H9 (cell line): ENCODE data around the gene RAPGEF6. TPM values are rescaled to one million over a fixed set of nuclear protein-coding genes. Genes with fewer than 3 reads are reported as not detected.

ENCODE experiments used
- DNase-seq: peaks from one replicate; pipeline ENCODE4 v3.0.0-alpha.2; 2017
- H2AFZ ChIP-seq: one replicate; pipeline ENCODE4 v1.6.1; 2013; ENCODE audit warnings: mild to moderate bottlenecking, low read length, control low read depth, moderate library complexity
- H2AK5ac ChIP-seq: 2 replicates; pipeline ENCODE4 v1.6.1; 2013; ENCODE audit warnings: low read length, control low read depth, mixed read lengths; ENCODE audit not compliant: insufficient read length
- H2BK120ac ChIP-seq: one replicate; pipeline ENCODE4 v1.6.1; 2013; ENCODE audit warnings: low read depth, mild to moderate bottlenecking, low read length, control low read depth, inconsistent platforms; ENCODE audit not compliant: poor library complexity, severe bottlenecking
- H2BK12ac ChIP-seq: 2 replicates; pipeline ENCODE4 v1.6.1; 2013; ENCODE audit warnings: low read length, control low read depth, mixed read lengths, low read depth; ENCODE audit not compliant: insufficient read length
- H2BK15ac ChIP-seq: 2 replicates; pipeline ENCODE4 v1.6.1; 2013; ENCODE audit warnings: low read depth, low read length, control low read depth
- H2BK20ac ChIP-seq: one replicate; pipeline ENCODE4 v1.6.1; 2013; ENCODE audit warnings: low read depth, mild to moderate bottlenecking, low read length, control low read depth, inconsistent platforms; ENCODE audit not compliant: poor library complexity, severe bottlenecking
- H2BK5ac ChIP-seq: 2 replicates; pipeline ENCODE4 v1.6.1; 2013; ENCODE audit warnings: low read length, control low read depth, mixed read lengths; ENCODE audit not compliant: insufficient read length
- H3K14ac ChIP-seq: 2 replicates; pipeline ENCODE4 v1.6.1; 2013; ENCODE audit warnings: low read length, control low read depth; ENCODE audit not compliant: insufficient read depth
- H3K18ac ChIP-seq: 2 replicates; pipeline ENCODE4 v1.6.1; 2013; ENCODE audit warnings: low read depth, mild to moderate bottlenecking, mixed read lengths, low read length, control low read depth; ENCODE audit not compliant: insufficient read length
- H3K23ac ChIP-seq: 2 replicates; pipeline ENCODE4 v1.6.1; 2013; ENCODE audit warnings: low read length, control low read depth, mixed read lengths, low read depth; ENCODE audit not compliant: insufficient read length
- H3K23me2 ChIP-seq: 2 replicates; pipeline ENCODE4 v1.6.1; 2013; ENCODE audit warnings: low read depth, mild to moderate bottlenecking, mixed read lengths, low read length, control low read depth; ENCODE audit not compliant: insufficient read length, poor library complexity, severe bottlenecking
- H3K27ac ChIP-seq: 2 replicates; pipeline ENCODE4 v1.5.1; 2013; ENCODE audit warnings: low read length, control low read depth, mixed read lengths, low read depth; ENCODE audit not compliant: insufficient read length
- H3K27me3 ChIP-seq: 2 replicates; pipeline ENCODE4 v1.6.1; 2013; ENCODE audit warnings: low read length, control low read depth, inconsistent platforms; ENCODE audit not compliant: insufficient read depth
- H3K4ac ChIP-seq: 2 replicates; pipeline ENCODE4 v1.6.1; 2013; ENCODE audit warnings: low read depth, mild to moderate bottlenecking, control low read depth, inconsistent platforms, low read length, moderate library complexity
- H3K4me1 ChIP-seq: 2 replicates; pipeline ENCODE4 v1.6.1; 2013; ENCODE audit warnings: low read length, control low read depth, inconsistent platforms; ENCODE audit not compliant: insufficient read depth
- H3K4me2 ChIP-seq: 2 replicates; pipeline ENCODE4 v1.6.1; 2013; ENCODE audit warnings: low read length, control low read depth, mixed read lengths; ENCODE audit not compliant: insufficient read length, insufficient read depth
- H3K56ac ChIP-seq: 2 replicates; pipeline ENCODE4 v1.6.1; 2013; ENCODE audit warnings: low read depth, mild to moderate bottlenecking, mixed read lengths, low read length, control low read depth; ENCODE audit not compliant: insufficient read length
- H3K79me1 ChIP-seq: 2 replicates; pipeline ENCODE4 v1.6.1; 2013; ENCODE audit warnings: low read depth, mild to moderate bottlenecking, moderate library complexity, low read length, control low read depth, inconsistent platforms; ENCODE audit not compliant: insufficient read depth, poor library complexity, severe bottlenecking
- H3K79me2 ChIP-seq: 2 replicates; pipeline ENCODE4 v1.6.1; 2013; ENCODE audit warnings: low read length, control low read depth, inconsistent platforms; ENCODE audit not compliant: insufficient read depth
- H3K9ac ChIP-seq: 2 replicates; pipeline ENCODE4 v1.6.1; 2013; ENCODE audit warnings: low read length, control low read depth, mixed read lengths; ENCODE audit not compliant: insufficient read length; ENCODE audit errors: extremely low read depth
- H3K9me3 ChIP-seq: one replicate; pipeline ENCODE4 v1.6.1; 2013; ENCODE audit warnings: low read depth, low read length, inconsistent platforms; ENCODE audit not compliant: control insufficient read depth
- H3T11ph ChIP-seq: one replicate; pipeline ENCODE4 v1.6.1; 2013; ENCODE audit warnings: mild to moderate bottlenecking, low read length, control low read depth, inconsistent platforms
- H4K20me1 ChIP-seq: one replicate; pipeline ENCODE4 v1.6.1; 2013; ENCODE audit not compliant: control insufficient read depth, insufficient read length, insufficient read depth
- H4K5ac ChIP-seq: 2 replicates; pipeline ENCODE4 v1.6.1; 2013; ENCODE audit warnings: low read depth, mild to moderate bottlenecking, mixed read lengths, low read length, control low read depth; ENCODE audit not compliant: insufficient read length
- H4K8ac ChIP-seq: replicated peaks from 2 replicates; pipeline ENCODE4 v1.6.1; 2013; ENCODE audit warnings: low read length, control low read depth, mixed read lengths, low read depth; ENCODE audit not compliant: insufficient read length
- H4K91ac ChIP-seq: 2 replicates; pipeline ENCODE4 v1.6.1; 2013; ENCODE audit warnings: low read depth, mild to moderate bottlenecking, moderate library complexity, mixed read lengths, low read length, control low read depth; ENCODE audit not compliant: insufficient read length
- H3K27ac Mint-ChIP-seq, 3 experiments: 2 replicates in 2 of 3; 3 replicates in 1 of 3; pipeline ENCODE4 v1.8.0; 2020 to 2021; ENCODE audit warnings: mixed read lengths in 3 of 3, mild to moderate bottlenecking in 1 of 3, moderate library complexity in 1 of 3
- H3K27me3 Mint-ChIP-seq: 2 replicates; pipeline ENCODE4 v1.8.0; 2021; ENCODE audit warnings: low read depth, mild to moderate bottlenecking, moderate library complexity, mixed read lengths
- H3K36me3 Mint-ChIP-seq, 3 experiments: 2 replicates in 2 of 3; 3 replicates in 1 of 3; pipeline ENCODE4 v1.8.0; 2020 to 2021; ENCODE audit warnings: low read depth in 3 of 3, mixed read lengths in 3 of 3; ENCODE audit not compliant: insufficient read depth in 1 of 3
- H3K4me1 Mint-ChIP-seq, 2 experiments: 2 replicates each; pipeline ENCODE4 v1.8.0; 2020; ENCODE audit warnings: mixed read lengths in 2 of 2
- H3K4me3 Mint-ChIP-seq, 2 experiments: 2 replicates in 1 of 2; 3 replicates in 1 of 2; pipeline ENCODE4 v1.8.0; 2020 to 2021; ENCODE audit warnings: mild to moderate bottlenecking in 2 of 2, mixed read lengths in 2 of 2, moderate library complexity in 1 of 2
- H3K9me3 Mint-ChIP-seq, 2 experiments: 2 replicates in 1 of 2; 3 replicates in 1 of 2; pipeline ENCODE4 v1.8.0; 2020; ENCODE audit warnings: mild to moderate bottlenecking in 2 of 2, mixed read lengths in 2 of 2, moderate library complexity in 1 of 2
- WGBS: extraction: QIAGEN DNeasy Blood & Tissue Kit; methylation state at CpG from one replicate; pipeline ENCODE4 v1.1.7; 2013; ENCODE audit warnings: missing lambda C conversion rate, low lambda C conversion rate, mixed read lengths; ENCODE audit not compliant: insufficient read length; ENCODE audit errors: extremely low coverage; 5-methylcytosine and 5-hydroxymethylcytosine counted together
- total RNA-seq: library from RNA; stranded (reverse); gene quantifications from 2 replicates; pipeline ENCODE4 v1.2.1, GENCODE V29; 2021
- TF ChIP-seq, protein P1 (sequence below): fragments of 200-600 bp; sonication (generic); conservative IDR thresholded peaks from 3 replicates; pipeline ENCODE4 v1.8.0; 2021; ENCODE audit warnings: antibody characterized with exemption, mild to moderate bottlenecking

Gene RAPGEF6
- total RNA-seq, 1 experiment from 2014 or later, result 19.7 TPM

DNA sequence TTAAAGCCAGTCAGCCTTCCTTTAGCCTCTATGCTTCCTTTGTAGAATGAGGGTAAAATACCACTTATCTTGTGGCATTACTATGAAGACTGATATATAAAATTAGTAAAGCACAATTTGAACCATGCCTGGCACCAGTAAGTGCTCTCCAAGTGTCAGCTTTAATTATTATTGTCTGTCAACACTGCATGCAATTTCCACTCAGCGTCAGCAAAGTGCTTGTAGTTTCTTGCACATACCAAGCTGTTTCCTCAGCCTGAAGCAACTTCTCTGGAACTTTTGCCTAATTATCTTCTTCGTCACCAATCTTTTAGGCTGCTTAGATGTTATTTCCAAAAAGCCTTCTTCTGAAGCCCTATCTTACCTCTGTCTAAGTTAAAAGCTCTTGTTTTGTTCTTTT lies 193.8 kb downstream of the RAPGEF6 start:
- Histone ChIP-seq H3K27ac (no peak overlapping the region), H3K79me2 (no peaks in the 10 kb centered on the region), H4K20me1 (no peaks in the 10 kb centered on the region), H4K91ac (no peak overlapping the region), H3T11ph (no peak overlapping the region), H2AFZ (no peak overlapping the region), H3K4me2 (no peak overlapping the region), H3K23me2 (no peaks in the 10 kb centered on the region), H3K9ac (no peak overlapping the region), H3K18ac (no peak overlapping the region), H4K8ac (no peak overlapping the region), H2BK5ac (no peak overlapping the region), H2BK12ac (no peak overlapping the region), H3K14ac (no peak overlapping the region), H2AK5ac (no peak overlapping the region), H3K9me3 (no peaks in the 10 kb centered on the region), H3K79me1 (no peaks in the 10 kb centered on the region), H3K4ac (no peak overlapping the region), H3K56ac (no peak overlapping the region), H3K4me1 (no peaks in the 10 kb centered on the region), H3K27me3 (no peaks in the 10 kb centered on the region), H2BK15ac (no peak overlapping the region), H2BK120ac (no peak overlapping the region), H3K23ac (no peak overlapping the region), H4K5ac (no peak overlapping the region), H2BK20ac (no peak overlapping the region)
- TF ChIP-seq, protein P1, sequence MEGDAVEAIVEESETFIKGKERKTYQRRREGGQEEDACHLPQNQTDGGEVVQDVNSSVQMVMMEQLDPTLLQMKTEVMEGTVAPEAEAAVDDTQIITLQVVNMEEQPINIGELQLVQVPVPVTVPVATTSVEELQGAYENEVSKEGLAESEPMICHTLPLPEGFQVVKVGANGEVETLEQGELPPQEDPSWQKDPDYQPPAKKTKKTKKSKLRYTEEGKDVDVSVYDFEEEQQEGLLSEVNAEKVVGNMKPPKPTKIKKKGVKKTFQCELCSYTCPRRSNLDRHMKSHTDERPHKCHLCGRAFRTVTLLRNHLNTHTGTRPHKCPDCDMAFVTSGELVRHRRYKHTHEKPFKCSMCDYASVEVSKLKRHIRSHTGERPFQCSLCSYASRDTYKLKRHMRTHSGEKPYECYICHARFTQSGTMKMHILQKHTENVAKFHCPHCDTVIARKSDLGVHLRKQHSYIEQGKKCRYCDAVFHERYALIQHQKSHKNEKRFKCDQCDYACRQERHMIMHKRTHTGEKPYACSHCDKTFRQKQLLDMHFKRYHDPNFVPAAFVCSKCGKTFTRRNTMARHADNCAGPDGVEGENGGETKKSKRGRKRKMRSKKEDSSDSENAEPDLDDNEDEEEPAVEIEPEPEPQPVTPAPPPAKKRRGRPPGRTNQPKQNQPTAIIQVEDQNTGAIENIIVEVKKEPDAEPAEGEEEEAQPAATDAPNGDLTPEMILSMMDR, result no peak
- peaks cover 3 to 45% (median 28%) of the 10 kb centered on the region in 3 experiments; a peak in 6 of 7 replicates for H3K36me3 Mint-ChIP-seq
- H3K27ac Mint-ChIP-seq, result no peak overlapping the region
- H3K27me3 Mint-ChIP-seq, result no peaks in the 10 kb centered on the region
- no CpG with 5 or more reads among the region's 2 CpGs for WGBS
- no peaks in the 10 kb centered on the region for H3K4me1 Mint-ChIP-seq
- no peaks in the 10 kb centered on the region for H3K9me3 Mint-ChIP-seq
- H3K4me3 Mint-ChIP-seq, result no peak overlapping the region
- no peak for DNase-seq
